Right lobe of liver (tissue), 4 donors: Measurements from ENCODE around the gene MYO5C.
A peak's percentile ranks its signal among the peaks of the same experiment; 100 is the strongest.

Experiments used
- CTCF ChIP-seq, 4 donors: fragments of 200-600 bp in 3 of 4; fragments of 450-650 bp in 1 of 4; IDR thresholded peaks; one replicate each; pipeline versions ENCODE4 v1.5.1 to v1.8.0; 2016 to 2022; ENCODE audit warnings: antibody characterized with exemption in 4 of 4, mild to moderate bottlenecking in 2 of 4
- POLR2A ChIP-seq: fragments of 450-650 bp; IDR thresholded peaks from one replicate; pipeline ENCODE4 v1.6.1; 2017; ENCODE audit warnings: antibody characterized with exemption, mild to moderate bottlenecking
- donor health status: DM: no; HTN: no; CAD: no.
- donor health status: DM: no; HTN: no; CAD: no.
- donor health status: DM: no; HTN: yes; CAD: no.

GRCh38 chr15:52256366-52256765 lies 39.2 kb downstream of the MYO5C start:
- no peak for TF ChIP-seq POLR2A
- peak; percentile 64 to 77 (median 72) for TF ChIP-seq CTCF (IDR thresholded peaks at IDR 0.05)
